Astrocyte (in vitro differentiated cells and primary cell): ENCODE data around the gene MLPH. TPM values are rescaled to one million over a fixed set of nuclear protein-coding genes. Genes with fewer than 3 reads are reported as not detected.

ENCODE experiments used
- DNase-seq: peaks from one replicate; pipeline ENCODE4 v3.0.0-alpha.2; 2010; ENCODE audit warnings: low read depth
- FAIRE-seq: peaks from 2 replicates; lab custom pipeline; 2011; peaks lifted over from hg19 to GRCh38; lab: Jason Lieb, UNC
- H2AFZ ChIP-seq: 2 replicates; pipeline ENCODE4 v1.6.0; 2012; ENCODE audit warnings: low read depth, low read length, inconsistent platforms
- H3K27ac ChIP-seq: 2 replicates; pipeline ENCODE4 v1.5.1; 2011; ENCODE audit warnings: low read depth, low read length, inconsistent platforms
- H3K27me3 ChIP-seq: 2 replicates; pipeline ENCODE4 v1.6.0; 2011; ENCODE audit warnings: low read length, inconsistent platforms; ENCODE audit not compliant: insufficient read depth
- H3K36me3 ChIP-seq: 2 replicates; pipeline ENCODE4 v1.5.1; 2011; ENCODE audit warnings: low read length, inconsistent platforms; ENCODE audit not compliant: insufficient read depth
- H3K4me1 ChIP-seq: 2 replicates; pipeline ENCODE4 v1.5.1; 2011; ENCODE audit warnings: low read length, inconsistent platforms; ENCODE audit not compliant: insufficient read depth
- H3K4me2 ChIP-seq: 2 replicates; pipeline ENCODE4 v1.6.0; 2012; ENCODE audit warnings: low read length, inconsistent platforms
- H3K4me3 ChIP-seq: 2 replicates; pipeline ENCODE4 v1.5.1; 2011; ENCODE audit warnings: low read depth, mild to moderate bottlenecking, low read length, inconsistent platforms; ENCODE audit not compliant: insufficient read depth
- H3K79me2 ChIP-seq: 2 replicates; pipeline ENCODE4 v1.6.0; 2012; ENCODE audit warnings: mild to moderate bottlenecking, low read length, inconsistent platforms; ENCODE audit not compliant: insufficient read depth
- H3K9ac ChIP-seq: 2 replicates; pipeline ENCODE4 v1.6.0; 2012; ENCODE audit warnings: mild to moderate bottlenecking, low read length, inconsistent platforms
- H3K9me3 ChIP-seq: 2 replicates; pipeline ENCODE4 v1.5.1; 2012; ENCODE audit warnings: low read depth, mild to moderate bottlenecking, low read length, inconsistent platforms; ENCODE audit not compliant: insufficient read depth
- H4K20me1 ChIP-seq: 2 replicates; pipeline ENCODE4 v1.6.0; 2012; ENCODE audit warnings: low read length, inconsistent platforms; ENCODE audit not compliant: insufficient read depth
- H3K27ac Mint-ChIP-seq: one replicate; pipeline ENCODE4 v1.8.0; 2021; ENCODE audit warnings: mild to moderate bottlenecking, mixed read lengths; ENCODE audit not compliant: unreplicated experiment
- H3K27me3 Mint-ChIP-seq: one replicate; pipeline ENCODE4 v1.8.0; 2021; ENCODE audit warnings: low read depth, mixed read lengths; ENCODE audit not compliant: unreplicated experiment
- H3K36me3 Mint-ChIP-seq: one replicate; pipeline ENCODE4 v1.8.0; 2021; ENCODE audit warnings: low read depth, mixed read lengths; ENCODE audit not compliant: unreplicated experiment
- H3K4me1 Mint-ChIP-seq: one replicate; pipeline ENCODE4 v1.8.0; 2021; ENCODE audit warnings: low read depth, mixed read lengths; ENCODE audit not compliant: unreplicated experiment
- H3K4me3 Mint-ChIP-seq: one replicate; pipeline ENCODE4 v1.8.0; 2021; ENCODE audit warnings: mild to moderate bottlenecking, moderate library complexity, mixed read lengths; ENCODE audit not compliant: unreplicated experiment
- H3K9me3 Mint-ChIP-seq: one replicate; pipeline ENCODE4 v1.8.0; 2021; ENCODE audit warnings: mild to moderate bottlenecking, mixed read lengths; ENCODE audit not compliant: unreplicated experiment
- CTCF ChIP-seq: IDR thresholded peaks from 2 replicates; pipeline ENCODE4 v1.5.1; 2011; ENCODE audit warnings: low read depth, mild to moderate bottlenecking, inconsistent platforms, low read length, moderate library complexity; ENCODE audit not compliant: insufficient read depth
- EZH2 ChIP-seq: IDR thresholded peaks from 2 replicates; pipeline ENCODE4 v1.6.1; 2012; ENCODE audit warnings: mild to moderate bottlenecking, low read length, inconsistent platforms; ENCODE audit not compliant: insufficient read depth
- total RNA-seq: library from RNA; stranded (reverse); gene quantifications from 2 replicates; pipeline ENCODE4 v1.2.1, GENCODE V29; 2021

MLPH gene
- total RNA-seq, 1 donor from 2014 or later = 14.2 TPM

GRCh38 chr2:237517163-237517562 is 30.1 kb downstream of the MLPH start:
- DNase-seq (no peak), FAIRE-seq (no peak)
- H3K27ac Mint-ChIP-seq = no peak overlapping the region
- H3K9ac ChIP-seq = no peak overlapping the region
- peaks cover 48% of the 10 kb centered on the region for H4K20me1 ChIP-seq
- H3K27ac ChIP-seq = no peak overlapping the region
- peaks cover 7% of the 10 kb centered on the region for H3K27me3 Mint-ChIP-seq
- H3K27me3 ChIP-seq = no peaks in the 10 kb centered on the region
- H2AFZ ChIP-seq = no peak overlapping the region
- no peak overlapping the region for H3K4me3 ChIP-seq
- H3K4me1 ChIP-seq = no peaks in the 10 kb centered on the region
- H3K79me2 ChIP-seq = peaks cover 62% of the 10 kb centered on the region
- H3K4me3 Mint-ChIP-seq = no peak overlapping the region
- no peak for TF ChIP-seq CTCF
- H3K9me3 Mint-ChIP-seq = peaks cover 1% of the 10 kb centered on the region
- peaks cover 10% of the 10 kb centered on the region for H3K36me3 Mint-ChIP-seq
- no peak overlapping the region for H3K4me2 ChIP-seq
- peaks cover 15% of the 10 kb centered on the region for H3K4me1 Mint-ChIP-seq
- no peaks in the 10 kb centered on the region for H3K9me3 ChIP-seq
- peaks cover 37% of the 10 kb centered on the region for H3K36me3 ChIP-seq

- TF ChIP-seq EZH2 (no peak), CTCF (no peak)
- no peak overlapping the region for H3K4me3 ChIP-seq
- H3K4me3 Mint-ChIP-seq = no peak overlapping the region
- no peak overlapping the region for H3K27ac ChIP-seq
- H2AFZ ChIP-seq = no peak overlapping the region
- no peak overlapping the region for H3K27ac Mint-ChIP-seq
- peaks cover 47% of the 10 kb centered on the region for H4K20me1 ChIP-seq
- no peaks in the 10 kb centered on the region for H3K27me3 ChIP-seq
- H3K9me3 ChIP-seq = no peaks in the 10 kb centered on the region
- H3K4me1 Mint-ChIP-seq = peaks cover 15% of the 10 kb centered on the region
- H3K4me2 ChIP-seq = no peak overlapping the region
- peaks cover 10% of the 10 kb centered on the region for H3K36me3 Mint-ChIP-seq
- peaks cover 1% of the 10 kb centered on the region for H3K9me3 Mint-ChIP-seq
- peaks cover 62% of the 10 kb centered on the region for H3K79me2 ChIP-seq
- H3K36me3 ChIP-seq = peaks cover 35% of the 10 kb centered on the region
- FAIRE-seq (no peak), DNase-seq (no peak)
- H3K4me1 ChIP-seq = no peaks in the 10 kb centered on the region
- no peak overlapping the region for H3K9ac ChIP-seq
- peaks cover 7% of the 10 kb centered on the region for H3K27me3 Mint-ChIP-seq
Measured at GRCh38 chr2:237517990-237518389, 30.9 kb downstream of the MLPH start.

- Mint-ChIP-seq H3K4me3 (no peak overlapping the region), H3K36me3 (peaks cover 11% of the 10 kb centered on the region), H3K27ac (no peak overlapping the region), H3K27me3 (peaks cover 7% of the 10 kb centered on the region), H3K4me1 (peaks cover 9% of the 10 kb centered on the region), H3K9me3 (peaks cover 1% of the 10 kb centered on the region)
- TF ChIP-seq CTCF (no peak), EZH2 (no peak)
- Histone ChIP-seq H3K79me2 (peaks cover 47% of the 10 kb centered on the region), H3K9me3 (no peaks in the 10 kb centered on the region), H3K4me3 (no peak overlapping the region), H4K20me1 (peaks cover 43% of the 10 kb centered on the region), H3K9ac (no peak overlapping the region), H3K36me3 (peaks cover 28% of the 10 kb centered on the region), H2AFZ (no peak overlapping the region), H3K27ac (no peak overlapping the region), H3K4me1 (no peaks in the 10 kb centered on the region), H3K27me3 (no peaks in the 10 kb centered on the region), H3K4me2 (no peak overlapping the region)
- DNase-seq (no peak), FAIRE-seq (no peak)
Measured at GRCh38 chr2:237519506-237520245, 32.6 kb downstream of the MLPH start.
